GM19397 (cell line): Measurements from ENCODE around the gene CDC42BPB.
"Not testable (repeated sequence)": the region's sequence is repeated elsewhere in the genome, so short reads cannot be mapped to it uniquely, and the experiment has no call there.

Experiments
- ATAC-seq: cut with Tn5 transposase; IDR thresholded peaks from one replicate; pipeline ENCODE4 v1.9.1; 2021; ENCODE audit warnings: mild to moderate bottlenecking, moderate library complexity; ENCODE audit not compliant: unreplicated experiment

CDC42BPB gene

DNA sequence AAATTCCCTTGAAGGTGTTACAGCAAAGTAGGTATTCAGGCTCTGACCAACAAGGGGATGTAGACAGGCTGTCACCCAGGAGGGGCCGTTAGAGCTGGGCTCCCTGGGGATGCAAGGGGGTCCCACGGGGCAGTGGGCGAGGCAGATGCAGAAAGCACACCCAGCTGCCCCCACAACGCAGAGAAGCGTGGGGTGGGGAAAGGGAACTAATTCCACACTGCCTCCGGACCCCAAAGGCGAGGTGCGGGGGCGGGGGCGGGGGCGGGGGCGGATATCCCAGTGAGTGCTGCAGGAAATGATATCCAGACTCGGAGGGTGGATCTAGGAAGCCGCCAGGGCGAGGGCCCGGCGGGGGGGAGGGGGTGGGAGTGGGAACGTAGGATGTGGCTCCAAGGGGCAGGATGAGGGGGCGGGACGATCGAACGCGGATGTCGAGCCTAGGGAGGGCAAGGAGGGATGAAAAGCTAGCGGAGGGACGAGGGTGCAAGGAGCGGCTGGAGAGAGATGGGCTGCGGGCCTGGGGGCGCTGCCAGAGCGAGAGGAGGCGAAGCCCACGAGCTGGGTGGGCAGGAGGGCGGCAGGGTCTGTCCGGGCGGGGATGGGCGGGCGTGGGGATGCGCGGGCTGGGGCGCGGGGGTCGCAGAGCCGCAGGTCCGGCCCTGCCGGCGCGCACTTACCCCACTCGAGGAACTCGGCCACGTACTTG, 874 bp downstream of the CDC42BPB start:
- no peak for ATAC-seq

DNA sequence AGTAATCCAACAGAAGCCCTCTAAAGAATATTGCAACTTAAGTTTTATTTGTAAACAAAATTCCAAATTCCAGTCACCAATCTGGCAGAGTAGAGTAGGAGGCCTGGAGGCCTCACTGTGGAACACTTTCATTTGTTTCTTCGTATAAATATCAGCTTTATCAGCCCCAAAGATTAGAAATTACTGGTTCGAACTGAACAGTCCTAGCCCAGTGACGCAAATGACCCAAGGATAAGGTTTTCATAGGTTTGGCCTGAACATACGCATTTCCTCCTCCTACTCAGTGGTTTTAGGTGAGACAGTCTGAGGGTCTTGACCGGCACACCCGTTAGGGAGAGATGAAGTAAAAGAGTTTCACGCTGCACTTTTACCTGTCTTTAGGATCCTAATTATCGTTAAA, 1.7 kb downstream of the CDC42BPB start:
- no peak for ATAC-seq

DNA sequence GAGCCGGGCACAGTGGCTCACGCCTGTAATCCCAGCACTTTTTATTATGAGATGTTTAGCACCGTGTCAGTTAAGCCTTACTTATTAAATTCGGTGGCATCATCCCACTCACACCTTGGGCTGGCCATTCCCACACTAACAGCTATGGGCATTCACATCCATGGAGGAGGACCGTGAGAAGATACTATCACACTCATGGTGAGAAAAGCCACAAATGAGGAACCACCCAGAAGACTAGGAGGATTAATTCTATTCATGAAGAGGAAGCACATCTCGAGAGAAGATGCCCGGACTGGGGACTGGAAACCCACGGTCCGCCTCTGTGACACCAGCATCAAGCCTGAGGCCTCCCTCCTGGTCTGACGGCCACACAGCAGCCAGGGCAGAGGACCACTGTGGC, 4.9 kb downstream of the CDC42BPB start:
- no peak for ATAC-seq

DNA sequence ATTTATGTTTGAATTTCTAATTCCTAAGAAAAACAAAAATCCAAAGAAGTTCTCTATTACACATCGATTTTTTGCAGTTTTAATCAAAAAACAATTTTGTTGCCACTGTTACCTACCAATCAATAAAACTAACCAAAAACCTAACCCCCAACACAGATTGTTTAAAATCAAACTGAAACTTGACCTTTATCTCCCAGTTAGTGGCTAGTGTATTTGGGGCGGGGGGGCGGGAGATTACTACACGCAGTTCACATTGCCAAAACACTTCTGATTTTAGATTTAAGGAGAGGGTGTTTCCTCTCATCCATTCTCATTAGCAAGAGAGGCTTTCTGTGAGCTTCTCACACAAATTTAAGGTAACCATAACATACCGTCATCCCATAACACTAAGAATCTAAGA, 6.4 kb downstream of the CDC42BPB start:
- ATAC-seq = no peak

DNA sequence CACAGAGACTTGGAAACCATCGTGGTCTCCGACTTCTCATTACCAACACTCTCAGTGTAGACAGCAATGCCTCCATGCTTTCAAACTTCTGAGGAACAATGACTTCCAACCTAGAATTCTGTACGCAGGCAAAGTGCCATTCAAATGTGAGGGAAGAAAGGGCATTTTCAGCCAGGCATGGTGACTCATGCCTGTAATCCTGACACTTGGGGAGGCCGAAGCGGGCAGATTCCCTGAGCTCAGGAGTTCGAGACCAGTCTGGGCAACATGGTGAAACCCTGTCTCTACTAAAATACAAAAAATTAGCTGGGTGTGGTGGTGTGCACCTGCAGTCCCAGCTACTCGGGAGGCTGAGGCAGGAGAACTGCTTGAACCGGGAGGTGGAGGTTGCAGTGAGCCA, 9.9 kb downstream of the CDC42BPB start:
- not testable (repeated sequence) for ATAC-seq

DNA sequence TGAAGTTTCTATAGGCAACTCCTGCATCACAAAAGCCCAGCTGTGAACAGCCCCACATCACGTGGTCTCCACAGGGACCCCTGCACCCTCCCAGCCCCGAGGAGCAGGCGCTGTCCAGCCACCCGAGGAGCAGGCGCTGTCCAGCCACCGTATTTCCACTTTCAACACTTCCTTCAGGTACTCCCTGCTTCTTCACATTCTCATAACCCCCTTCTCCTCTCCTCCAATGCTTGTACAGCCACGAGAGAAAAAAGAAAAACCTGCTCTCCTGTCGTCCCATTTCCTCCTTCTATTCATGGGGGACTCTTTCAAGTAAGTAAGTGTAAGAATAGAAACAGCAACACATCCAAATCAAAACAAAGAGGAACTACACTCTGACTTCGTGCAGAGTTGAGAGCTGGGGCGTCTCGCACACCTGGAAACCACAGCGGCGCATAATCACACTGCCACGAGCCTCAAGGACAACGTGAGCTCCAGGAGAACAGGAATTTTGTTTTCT, 11.9 kb downstream of the CDC42BPB start:
- no peak for ATAC-seq

DNA sequence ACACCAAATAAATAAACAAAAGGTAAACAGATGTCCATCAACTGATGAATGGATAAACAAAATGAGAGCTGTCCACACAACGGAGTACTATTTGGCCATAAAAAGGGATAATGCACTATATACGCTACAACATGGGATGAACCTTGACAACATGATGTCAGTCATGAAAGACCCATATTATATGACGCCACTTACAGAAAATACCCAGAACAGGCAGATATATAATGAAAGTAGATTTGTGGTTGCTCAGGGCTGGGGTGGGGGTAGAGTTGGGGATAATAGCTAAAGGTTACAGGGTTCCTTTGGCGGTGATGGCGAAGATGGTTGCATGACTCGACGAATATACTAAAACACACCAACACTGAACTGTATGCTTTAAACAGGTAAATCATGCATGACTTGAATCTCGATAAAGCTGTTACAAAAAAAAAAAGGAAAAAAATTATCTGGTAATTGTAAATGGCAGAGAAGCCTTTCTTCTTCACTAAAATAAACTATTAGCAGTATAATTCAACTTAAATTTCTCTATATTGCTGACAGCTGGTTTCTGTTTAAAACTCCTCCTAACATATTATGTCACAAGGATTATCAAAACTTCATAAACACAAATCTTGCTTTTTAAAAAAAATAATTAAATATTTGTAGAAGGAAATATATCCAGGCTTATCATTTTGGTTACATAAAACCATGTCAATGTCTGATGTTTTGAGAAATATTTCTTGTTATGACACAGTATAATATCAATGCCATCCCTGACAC, 13.9 kb downstream of the CDC42BPB start:
- no peak for ATAC-seq

DNA sequence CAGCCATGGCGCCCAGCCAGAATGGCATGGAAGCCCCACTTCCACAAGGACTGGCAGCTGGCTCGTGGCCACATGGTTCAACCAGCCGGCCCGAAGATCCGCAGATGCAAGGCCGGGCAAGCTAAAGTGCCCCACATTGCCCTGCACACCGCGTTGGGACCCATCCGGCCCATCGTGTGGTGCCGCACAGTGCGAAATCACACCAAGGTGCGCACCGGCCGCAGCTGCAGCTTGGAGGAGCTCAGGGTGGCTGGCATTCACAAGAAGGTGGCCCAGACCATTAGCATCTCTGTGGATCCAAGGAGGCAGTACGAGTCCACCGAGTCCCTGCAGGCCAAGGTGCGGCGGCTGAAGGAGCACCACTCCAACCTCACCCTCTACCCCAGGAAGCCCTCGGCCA, 15.9 kb downstream of the CDC42BPB start:
- ATAC-seq = no peak

DNA sequence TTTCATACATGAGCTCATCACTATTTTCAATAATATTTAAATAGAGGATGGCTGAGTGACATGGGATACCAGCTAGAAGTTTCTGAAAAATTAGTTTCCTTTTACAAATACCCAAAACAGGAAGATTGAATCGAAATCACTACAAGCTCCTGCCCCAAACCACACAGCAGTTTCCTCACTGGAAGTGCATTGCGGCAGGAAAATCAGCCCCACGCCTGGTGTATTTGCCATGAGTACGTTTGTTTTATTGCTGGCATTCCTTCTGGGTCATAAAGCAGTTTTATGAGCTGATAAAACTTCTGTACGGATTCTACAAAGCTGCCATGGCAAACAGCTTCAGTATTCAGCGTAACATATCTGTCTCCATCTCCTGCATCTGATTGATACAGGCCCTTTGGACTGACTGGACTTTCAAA, 23.7 kb downstream of the CDC42BPB start:
- ATAC-seq = no peak

DNA sequence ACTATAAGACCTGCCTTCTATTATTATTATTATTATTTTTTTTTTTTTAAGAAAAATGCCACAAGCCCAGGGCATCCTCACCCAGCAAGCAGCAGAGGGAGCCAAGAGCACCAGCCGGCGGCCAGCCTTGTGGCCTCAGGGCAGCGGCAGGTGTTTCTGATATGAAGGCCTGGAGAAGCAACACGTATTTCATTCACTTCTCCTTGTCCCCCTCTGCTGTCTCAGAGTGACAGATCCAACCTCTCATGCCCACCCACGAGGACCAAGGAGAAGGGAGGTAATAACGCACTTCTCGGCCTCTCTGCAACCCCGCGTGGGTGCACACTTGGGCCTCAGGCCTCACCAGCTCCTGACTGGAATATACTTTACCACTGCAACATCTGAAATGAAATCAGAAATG, 25.4 kb downstream of the CDC42BPB start:
- no peak for ATAC-seq

DNA sequence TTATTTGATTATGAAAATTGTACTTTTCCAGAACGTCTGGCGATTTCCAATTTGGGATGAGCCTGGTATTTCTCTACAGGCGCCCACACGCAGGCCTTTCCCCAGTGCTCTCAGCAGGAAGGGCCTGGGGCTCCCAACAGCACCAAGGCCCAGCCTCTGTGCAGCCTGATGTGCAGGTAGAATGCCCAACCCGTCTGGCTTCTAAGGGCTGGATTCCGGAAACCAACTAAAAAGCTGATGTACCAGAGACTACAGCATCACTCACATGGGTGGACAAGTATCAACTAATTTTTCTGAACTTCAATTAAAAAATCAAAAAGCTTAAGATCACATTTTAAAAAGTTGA, 25.8 kb downstream of the CDC42BPB start:
- no peak for ATAC-seq

DNA sequence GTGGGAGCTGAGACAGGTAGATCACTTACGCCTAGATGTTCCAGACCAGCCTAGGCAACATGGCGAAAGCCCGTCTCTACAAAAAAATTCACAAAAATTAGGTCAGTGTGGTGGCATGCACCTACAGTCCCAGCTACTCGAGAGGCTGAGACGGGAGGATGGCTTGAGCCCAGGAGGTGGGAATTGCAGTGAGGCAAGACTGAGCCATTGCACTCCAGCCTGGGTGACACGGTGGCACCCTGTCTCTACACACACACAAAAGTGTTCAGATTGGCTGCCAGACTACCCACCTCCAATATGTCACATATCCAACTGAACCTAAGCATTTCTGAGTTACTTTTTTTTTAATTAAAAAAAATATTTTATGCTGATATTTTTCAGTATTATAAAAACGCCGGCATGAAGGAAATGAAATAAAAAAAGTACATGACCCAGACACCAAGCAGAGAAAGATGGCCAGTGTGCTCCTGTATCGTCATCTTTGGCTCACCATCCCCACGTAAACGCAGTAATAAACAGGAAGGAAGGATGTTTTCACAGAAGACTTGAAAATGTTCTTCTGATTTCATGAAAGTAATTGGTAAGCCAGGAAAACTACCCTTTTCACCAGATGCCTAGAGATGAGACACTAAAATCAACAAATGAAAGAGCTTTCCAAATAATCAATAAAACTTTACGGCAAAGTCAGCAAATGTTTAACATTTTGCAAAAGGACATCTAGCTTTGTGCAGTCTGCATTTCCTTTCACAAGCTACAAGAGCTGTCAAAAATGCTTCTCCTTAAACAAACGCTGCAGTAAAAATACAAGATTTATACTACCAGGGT, 26.4 kb downstream of the CDC42BPB start:
- no peak for ATAC-seq

DNA sequence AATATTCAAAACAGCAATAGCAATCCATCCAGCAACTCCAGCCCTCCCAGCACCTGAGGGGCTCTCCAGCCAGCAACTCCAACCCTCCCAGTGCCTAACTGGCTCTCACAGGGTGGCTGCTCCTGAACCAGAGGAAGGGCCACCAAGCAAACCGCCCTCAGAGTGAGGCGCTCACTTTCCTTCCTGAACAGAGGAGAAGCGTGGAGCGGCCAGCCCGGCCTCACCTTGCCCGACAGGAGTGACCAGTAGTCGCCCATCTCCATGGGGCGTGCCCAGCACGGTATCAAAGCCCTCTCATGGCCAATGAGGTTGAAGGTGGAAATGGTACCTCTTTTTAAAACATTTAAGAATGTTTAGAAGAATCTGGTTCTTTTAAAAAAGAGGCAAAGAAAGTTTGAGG, 27.4 kb downstream of the CDC42BPB start:
- no peak for ATAC-seq

DNA sequence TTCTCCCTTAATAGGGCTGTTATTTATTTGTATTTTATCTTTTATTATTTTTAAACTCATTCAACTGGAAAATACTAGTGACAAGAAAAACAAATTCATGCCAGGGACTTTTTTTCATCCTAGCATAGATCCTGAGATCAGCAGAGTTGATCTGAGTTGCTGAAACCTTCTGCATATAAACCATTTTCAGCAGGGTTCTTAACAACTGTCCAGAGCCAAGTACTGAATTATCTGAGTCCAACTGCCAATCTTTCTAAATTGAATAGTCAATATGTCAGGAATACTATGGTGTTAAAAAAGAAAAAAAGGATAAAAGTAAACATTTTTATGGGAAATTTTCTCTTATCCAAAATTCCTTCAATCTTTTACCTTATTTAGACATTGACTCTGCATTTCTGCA, 28.6 kb downstream of the CDC42BPB start:
- ATAC-seq = no peak

DNA sequence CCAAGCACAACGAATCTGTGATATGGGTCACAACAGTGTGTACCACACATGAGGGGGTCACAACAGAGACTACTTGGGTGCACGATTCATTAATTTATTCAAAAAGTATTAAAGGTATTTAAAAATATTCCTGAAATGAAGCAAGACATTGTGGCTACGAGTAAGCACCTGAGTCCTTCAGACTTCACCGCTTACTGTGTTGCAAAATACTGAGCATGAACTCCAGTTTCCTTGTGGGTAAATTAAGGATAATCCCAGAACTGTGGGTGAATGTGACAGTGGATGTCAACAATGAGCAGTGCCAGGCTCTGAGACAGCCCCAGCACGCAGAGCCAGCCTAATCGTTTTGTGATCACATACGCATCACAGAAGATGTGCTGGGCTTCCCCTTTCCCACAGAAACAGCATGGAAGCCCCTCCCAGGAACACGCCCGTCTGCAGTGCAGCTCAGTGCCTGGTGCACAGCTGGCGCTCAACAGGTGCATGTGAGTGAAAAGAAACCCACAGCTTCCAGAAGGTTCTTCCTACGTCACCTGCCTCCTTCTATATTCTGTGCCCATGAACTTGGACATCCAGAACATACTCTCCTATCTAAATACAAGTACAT, 29.1 kb downstream of the CDC42BPB start:
- no peak for ATAC-seq

DNA sequence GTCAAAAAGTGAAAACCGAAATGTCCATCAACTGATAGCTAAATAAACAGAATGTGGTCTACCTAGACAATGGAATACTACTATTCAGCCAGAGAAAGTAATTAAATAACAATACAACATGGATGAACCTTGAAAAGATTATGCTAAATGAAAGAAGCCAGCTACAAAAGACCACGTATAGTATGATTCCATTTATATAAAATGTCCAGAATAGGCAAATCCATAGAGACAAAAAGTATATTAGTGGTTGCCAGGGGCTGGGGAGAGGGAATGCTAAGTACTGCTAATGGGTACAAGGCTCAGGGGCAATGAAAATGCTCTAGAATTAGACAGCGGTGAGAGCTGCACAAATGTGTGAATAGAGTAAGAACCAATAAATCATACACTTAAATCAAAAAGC, 29.9 kb downstream of the CDC42BPB start:
- ATAC-seq = no peak

DNA sequence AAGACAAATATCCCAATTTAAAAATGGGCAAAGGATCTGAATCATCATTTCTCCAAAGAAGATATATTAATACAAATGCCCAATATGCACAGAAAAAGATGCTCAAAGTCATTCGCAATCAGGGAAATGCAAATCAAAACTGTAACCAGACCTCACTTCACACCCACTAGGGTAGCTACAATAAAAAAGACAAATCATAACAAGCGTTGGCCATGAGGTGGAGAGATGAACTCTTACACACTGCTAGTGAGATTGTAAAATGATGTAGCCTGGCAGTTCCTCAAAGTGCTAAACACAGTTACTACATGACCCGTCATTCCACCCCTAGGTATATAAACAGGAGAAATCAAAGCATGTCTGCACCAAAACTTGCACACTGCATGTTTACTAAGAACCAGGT, 30.4 kb downstream of the CDC42BPB start:
- no peak for ATAC-seq

DNA sequence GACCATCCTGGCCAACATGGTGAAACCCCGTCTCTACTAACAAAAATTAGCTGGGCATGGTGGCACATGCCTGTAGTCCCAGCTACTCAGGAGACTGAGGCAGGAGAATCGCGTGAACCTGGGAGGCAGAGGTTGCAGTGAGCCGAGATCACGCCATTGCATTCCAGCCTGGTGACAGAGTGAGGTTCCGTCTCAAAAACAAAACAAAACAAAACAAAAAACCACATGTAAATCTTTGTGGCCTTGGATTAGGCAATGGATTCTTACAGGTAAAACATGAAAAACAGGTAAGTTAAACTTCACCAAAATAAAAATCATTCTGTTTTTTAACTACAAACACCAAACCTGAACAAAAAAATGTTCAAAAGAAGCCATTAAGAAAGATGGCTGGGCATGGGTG, 31.2 kb downstream of the CDC42BPB start:
- ATAC-seq = not testable (repeated sequence)

DNA sequence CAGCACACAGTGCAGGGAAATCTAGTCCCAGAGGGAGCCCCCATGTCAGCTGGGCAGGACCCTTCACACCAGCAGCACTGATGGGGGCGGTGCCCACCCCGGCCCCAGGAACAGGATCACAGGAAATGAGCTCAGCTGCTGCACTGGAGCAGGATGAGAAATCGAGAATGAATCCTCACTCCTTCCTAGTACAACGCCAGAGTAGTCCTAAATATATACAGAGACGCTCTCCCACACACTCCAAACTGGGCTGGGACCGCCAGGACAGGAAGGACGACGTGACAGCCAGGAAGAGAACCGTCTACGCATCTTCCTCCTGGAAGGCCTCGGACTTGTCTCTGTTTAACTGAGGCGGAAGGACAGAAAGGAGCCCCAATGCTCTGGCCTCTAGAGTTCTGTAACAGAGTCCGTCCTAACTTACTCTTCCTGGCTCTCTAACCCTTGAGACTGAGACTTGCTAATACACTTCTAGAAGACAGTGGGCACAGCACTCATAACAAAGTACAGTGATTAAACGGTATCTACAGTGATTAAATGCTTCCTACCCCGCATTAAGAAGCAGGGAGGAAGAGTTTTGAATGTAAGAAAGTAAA, 33.4 kb downstream of the CDC42BPB start:
- ATAC-seq = no peak

DNA sequence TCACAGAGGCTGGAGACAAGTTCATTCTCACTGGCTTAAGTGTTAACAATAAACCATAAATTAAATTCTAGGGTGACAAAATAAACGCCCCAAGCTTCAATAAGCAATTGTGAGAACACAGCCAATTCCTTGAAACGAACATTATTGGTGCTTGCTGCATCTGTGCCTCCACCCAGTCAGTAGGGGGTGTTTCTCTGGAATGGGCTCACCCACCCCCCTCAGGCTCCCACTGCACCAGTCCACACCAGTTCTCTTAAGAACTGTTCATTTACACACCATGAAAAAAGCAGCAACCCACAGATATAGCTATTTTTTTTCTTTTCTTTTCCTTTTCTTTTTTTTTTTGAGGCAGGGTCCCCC, 34.7 kb downstream of the CDC42BPB start:
- no peak for ATAC-seq
